Naive B cell (primary cell): Measurements from ENCODE around the gene TERT. TPM values are rescaled to one million over a fixed set of nuclear protein-coding genes. Genes with fewer than 3 reads are reported as not detected.

ENCODE experiments used
- ATAC-seq, 2 donors: fragments of 150-1000 bp; cut with Tn5 transposase; 2 replicates each; pipeline ENCODE4 v1.10.0; 2021; ENCODE audit warnings: low read depth in 2 of 2, mild to moderate bottlenecking in 2 of 2, moderate library complexity in 2 of 2
- DNase-seq: peaks from one replicate; pipeline ENCODE4 v3.0.0; 2022
- H3K27ac Mint-ChIP-seq, 6 donors: one replicate each; pipeline ENCODE4 v1.8.0; 2020 to 2022; ENCODE audit warnings: mild to moderate bottlenecking in 6 of 6, mixed read lengths in 6 of 6, moderate library complexity in 5 of 6, inconsistent platforms in 2 of 6
- H3K27me3 Mint-ChIP-seq, 3 donors: one replicate each; pipeline ENCODE4 v1.8.0; 2021 to 2022; ENCODE audit warnings: mixed read lengths in 3 of 3, mild to moderate bottlenecking in 1 of 3
- H3K36me3 Mint-ChIP-seq, 2 donors: one replicate each; pipeline ENCODE4 v1.8.0; 2020 to 2022; ENCODE audit warnings: mixed read lengths in 2 of 2, inconsistent platforms in 1 of 2, mild to moderate bottlenecking in 1 of 2
- H3K4me1 Mint-ChIP-seq, 3 donors: one replicate each; pipeline ENCODE4 v1.8.0; 2020 to 2022; ENCODE audit warnings: mixed read lengths in 3 of 3, inconsistent platforms in 1 of 3, mild to moderate bottlenecking in 1 of 3, moderate library complexity in 1 of 3
- H3K4me3 Mint-ChIP-seq, 8 donors: one replicate each; pipeline ENCODE4 v1.8.0; 2020 to 2022; ENCODE audit warnings: mild to moderate bottlenecking in 8 of 8, mixed read lengths in 8 of 8, moderate library complexity in 8 of 8, inconsistent platforms in 2 of 8
- H3K9me3 Mint-ChIP-seq, 7 donors: one replicate each; pipeline ENCODE4 v1.8.0; 2020 to 2022; ENCODE audit warnings: mixed read lengths in 7 of 7, mild to moderate bottlenecking in 5 of 7, inconsistent platforms in 2 of 7, moderate library complexity in 1 of 7
- polyA plus RNA-seq, 6 donors: library from polyadenylated mRNA; unstranded; fragments of 300-500 nt; fragmentation: Illumina TruSeq; gene quantifications; one replicate each; pipeline ENCODE4 v1.2.3, GENCODE V29; 2021; ENCODE audit warnings: low read depth in 6 of 6

TERT gene
- polyA plus RNA-seq, 6 donors from 2014 or later = not detected

GRCh38 chr5:1245905-1246576, 48.8 kb downstream of the TERT start:
- H3K36me3 Mint-ChIP-seq = no peaks in the 10 kb centered on the region
- ATAC-seq (no peak), DNase-seq (no peak)
- H3K4me3 Mint-ChIP-seq = no peak overlapping the region
- H3K9me3 Mint-ChIP-seq = no peaks in the 10 kb centered on the region
- H3K27me3 Mint-ChIP-seq = peaks cover 0 to 20% (median 0%) of the 10 kb centered on the region in 3 donors
- H3K27ac Mint-ChIP-seq = no peak overlapping the region
- H3K4me1 Mint-ChIP-seq = peaks cover 0 to 2% (median 0%) of the 10 kb centered on the region in 3 donors

DNA sequence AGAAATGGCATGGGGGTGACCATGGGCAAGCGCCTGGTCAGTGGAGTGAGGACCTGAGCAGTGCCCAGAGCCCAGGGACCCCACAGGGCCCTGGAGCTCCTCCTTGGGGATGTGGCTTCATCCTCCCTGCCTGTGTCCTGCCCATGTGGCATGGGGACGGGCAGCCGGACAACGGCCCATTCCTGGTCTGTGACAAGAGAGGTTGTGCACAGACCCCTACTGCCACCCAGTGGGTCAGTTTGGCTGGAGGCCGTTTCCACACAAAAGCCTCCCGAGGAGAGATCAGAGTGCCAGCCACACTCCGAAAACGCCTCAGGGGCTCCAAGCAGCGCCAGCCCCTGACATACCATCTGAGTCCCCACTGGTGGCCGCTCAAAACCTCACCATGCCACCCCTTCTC, 49.9 kb downstream of the TERT start:
- peaks cover 0 to 2% (median 0%) of the 10 kb centered on the region in 7 donors for H3K9me3 Mint-ChIP-seq
- ATAC-seq (no peak), DNase-seq (no peak)
- H3K27ac Mint-ChIP-seq = no peak overlapping the region
- no peaks in the 10 kb centered on the region for H3K36me3 Mint-ChIP-seq
- no peak overlapping the region for H3K4me3 Mint-ChIP-seq
- H3K27me3 Mint-ChIP-seq = peaks cover 0 to 20% (median 0%) of the 10 kb centered on the region in 3 donors
- peaks cover 0 to 2% (median 0%) of the 10 kb centered on the region in 3 donors for H3K4me1 Mint-ChIP-seq

DNA sequence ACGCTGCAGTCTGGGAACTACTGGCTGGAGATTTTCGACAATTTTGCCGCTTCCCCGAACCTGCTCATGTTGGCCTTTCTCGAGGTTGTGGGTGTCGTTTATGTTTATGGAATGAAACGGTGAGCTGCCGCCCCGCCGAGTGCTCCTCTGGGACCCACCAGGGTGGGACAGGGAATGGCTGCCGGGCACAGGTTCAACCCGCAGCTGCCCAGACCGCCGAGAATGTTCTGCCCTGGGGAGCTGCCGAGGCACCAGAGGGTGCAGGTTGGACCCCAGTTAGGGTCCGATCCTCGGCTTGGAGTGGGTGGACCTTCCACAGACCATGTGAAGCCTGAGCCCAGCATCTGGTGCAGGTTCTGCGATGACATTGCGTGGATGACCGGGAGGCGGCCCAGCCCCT, 50.6 kb downstream of the TERT start:
- DNase-seq = no peak
- peaks cover 0 to 20% (median 0%) of the 10 kb centered on the region in 3 donors for H3K27me3 Mint-ChIP-seq
- H3K27ac Mint-ChIP-seq = peak overlapping the region in 1 of 6 donors; percentile 65

GRCh38 chr5:1243487-1244130, 51.3 kb downstream of the TERT start:
- ATAC-seq (no peak), DNase-seq (no peak)
- Mint-ChIP-seq H3K9me3 (peaks cover 0 to 2% (median 0%) of the 10 kb centered on the region in 7 donors), H3K36me3 (no peaks in the 10 kb centered on the region), H3K4me3 (no peak overlapping the region), H3K4me1 (peaks cover 0 to 2% (median 0%) of the 10 kb centered on the region in 3 donors), H3K27me3 (peaks cover 0 to 20% (median 0%) of the 10 kb centered on the region in 3 donors), H3K27ac (no peak overlapping the region)

More for the DNA sequence above, 50.6 kb downstream of the TERT start:
- no peak for ATAC-seq
- Mint-ChIP-seq H3K36me3 (no peaks in the 10 kb centered on the region), H3K4me3 (no peak overlapping the region), H3K9me3 (peaks cover 0 to 2% (median 0%) of the 10 kb centered on the region in 7 donors), H3K4me1 (peaks cover 0 to 2% (median 0%) of the 10 kb centered on the region in 3 donors)

DNA sequence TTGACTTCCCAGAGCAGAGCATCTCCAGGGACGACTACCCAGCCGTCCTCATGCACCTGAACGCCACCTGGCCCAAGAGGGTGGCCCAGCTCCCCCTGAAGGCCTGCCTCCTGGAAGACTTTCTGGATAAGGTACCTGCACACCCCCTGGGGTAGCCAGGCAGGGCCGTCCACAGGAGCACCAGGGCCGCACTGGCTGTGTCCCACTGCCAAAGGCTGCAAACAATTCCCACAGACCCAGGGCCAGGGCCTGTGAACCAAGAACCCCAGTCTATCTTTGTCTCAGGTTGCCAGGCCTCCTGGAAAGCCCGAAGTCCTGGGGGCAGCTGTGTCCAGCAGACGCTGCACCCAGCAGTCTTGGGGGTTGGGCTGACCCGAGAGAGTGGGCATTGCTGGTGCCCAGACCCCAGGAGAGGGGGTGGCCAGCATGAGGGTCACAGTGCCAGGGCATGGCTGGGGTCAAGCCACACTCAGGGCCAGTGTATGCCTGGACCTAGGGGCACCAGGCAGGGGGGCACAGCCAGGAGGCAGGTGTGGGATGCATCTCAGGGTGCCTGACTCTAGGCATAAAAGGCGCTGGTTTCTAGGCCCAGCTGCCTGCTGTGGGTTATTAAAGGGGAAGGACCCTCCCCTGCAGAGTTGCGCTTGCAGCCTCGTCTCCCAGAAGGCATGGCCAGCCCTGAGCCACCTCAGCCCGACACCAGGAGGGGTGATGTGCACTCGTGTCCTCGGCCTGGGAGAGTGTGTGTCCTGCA, 52.0 kb downstream of the TERT start:
- no peak for DNase-seq
- H3K36me3 Mint-ChIP-seq = no peaks in the 10 kb centered on the region

DNA sequence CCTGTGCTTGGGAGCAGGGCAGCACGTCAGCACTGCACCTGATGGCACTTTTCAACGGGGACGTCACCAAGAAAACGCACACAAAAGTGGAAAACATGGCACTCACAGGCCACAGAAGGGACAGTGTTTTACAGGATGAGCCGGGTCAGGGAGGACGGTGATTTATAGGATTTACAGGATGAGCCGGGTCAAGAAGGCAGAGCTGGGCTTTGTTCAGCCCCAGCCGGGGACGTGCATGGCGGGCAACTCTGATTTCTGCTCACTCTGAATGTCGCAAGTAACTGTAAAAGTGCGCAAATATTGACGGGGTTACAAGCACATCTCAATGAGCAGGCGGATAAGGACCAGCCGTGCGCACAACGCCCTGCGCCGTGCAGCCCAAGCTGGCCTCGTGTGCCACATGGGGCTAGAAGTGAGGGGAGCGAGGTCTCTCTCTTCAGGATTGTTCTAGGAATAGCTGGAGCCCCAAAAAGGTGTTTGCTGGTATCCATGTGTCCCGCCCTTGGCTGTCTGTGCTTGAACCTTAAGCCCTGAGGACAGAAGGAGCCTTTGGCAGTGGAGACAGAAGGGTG, 53.3 kb downstream of the TERT start:
- H3K9me3 Mint-ChIP-seq = peaks cover 0 to 4% (median 1%) of the 10 kb centered on the region in 7 donors
- ATAC-seq (no peak), DNase-seq (no peak)
- H3K36me3 Mint-ChIP-seq = no peaks in the 10 kb centered on the region
- H3K27ac Mint-ChIP-seq = no peak overlapping the region
- H3K4me1 Mint-ChIP-seq = no peaks in the 10 kb centered on the region
- peaks cover 0 to 15% (median 0%) of the 10 kb centered on the region in 3 donors for H3K27me3 Mint-ChIP-seq
- H3K4me3 Mint-ChIP-seq = no peak overlapping the region

More for the DNA sequence above, 52.0 kb downstream of the TERT start:
- no peak for ATAC-seq
- H3K27me3 Mint-ChIP-seq = peaks cover 0 to 20% (median 0%) of the 10 kb centered on the region in 3 donors
- no peak overlapping the region for H3K4me3 Mint-ChIP-seq
- peaks cover 0 to 2% (median 0%) of the 10 kb centered on the region in 7 donors for H3K9me3 Mint-ChIP-seq
- H3K4me1 Mint-ChIP-seq = peaks cover 0 to 2% (median 0%) of the 10 kb centered on the region in 3 donors
- no peak overlapping the region for H3K27ac Mint-ChIP-seq

DNA sequence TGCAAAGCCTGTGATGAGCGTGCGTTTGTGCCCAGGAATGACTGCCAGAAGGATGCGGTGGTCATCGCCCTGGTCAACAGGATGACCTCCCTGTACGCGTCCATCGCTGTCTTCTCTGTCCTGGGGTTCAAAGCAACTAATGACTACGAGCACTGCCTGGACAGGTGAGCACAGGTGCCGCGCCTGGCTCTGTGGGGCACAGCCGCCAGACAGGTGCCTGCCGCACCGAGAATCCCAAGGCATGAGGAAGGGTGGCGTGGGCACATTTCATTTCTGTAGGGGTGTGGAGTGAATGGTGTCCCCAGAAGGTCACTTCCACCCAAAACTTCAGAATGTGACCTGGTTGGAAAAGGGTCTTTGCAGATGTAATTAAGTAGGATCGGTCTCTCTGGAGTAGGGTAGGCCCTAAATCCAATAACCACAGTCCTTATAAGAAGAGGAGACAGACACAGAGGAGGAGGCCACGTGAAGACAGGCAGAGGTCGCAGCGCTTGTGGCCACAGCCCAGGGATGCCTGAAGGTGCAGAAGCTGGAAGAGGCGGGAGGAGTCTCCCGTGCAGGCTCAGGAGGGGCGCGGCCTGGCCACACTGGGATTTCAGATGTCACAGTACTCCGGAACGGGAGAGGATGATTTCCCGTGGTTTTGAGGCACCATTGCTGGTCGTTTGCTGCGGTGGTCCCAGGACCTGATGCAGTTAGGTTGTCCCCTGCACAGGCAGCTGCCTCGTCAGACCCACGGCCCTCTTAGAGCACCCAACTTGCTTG, 54.2 kb downstream of the TERT start:
- DNase-seq (no peak), ATAC-seq (no peak)
- H3K27ac Mint-ChIP-seq = no peak overlapping the region
- no peaks in the 10 kb centered on the region for H3K4me1 Mint-ChIP-seq
- H3K4me3 Mint-ChIP-seq = peak overlapping the region in 1 of 8 donors; percentile 51
- peaks cover 4 to 13% (median 9%) of the 10 kb centered on the region in 7 donors for H3K9me3 Mint-ChIP-seq
- peaks cover 7 to 9% of the 10 kb centered on the region in 2 donors for H3K36me3 Mint-ChIP-seq
- peaks cover 0 to 14% (median 0%) of the 10 kb centered on the region in 3 donors for H3K27me3 Mint-ChIP-seq

DNA sequence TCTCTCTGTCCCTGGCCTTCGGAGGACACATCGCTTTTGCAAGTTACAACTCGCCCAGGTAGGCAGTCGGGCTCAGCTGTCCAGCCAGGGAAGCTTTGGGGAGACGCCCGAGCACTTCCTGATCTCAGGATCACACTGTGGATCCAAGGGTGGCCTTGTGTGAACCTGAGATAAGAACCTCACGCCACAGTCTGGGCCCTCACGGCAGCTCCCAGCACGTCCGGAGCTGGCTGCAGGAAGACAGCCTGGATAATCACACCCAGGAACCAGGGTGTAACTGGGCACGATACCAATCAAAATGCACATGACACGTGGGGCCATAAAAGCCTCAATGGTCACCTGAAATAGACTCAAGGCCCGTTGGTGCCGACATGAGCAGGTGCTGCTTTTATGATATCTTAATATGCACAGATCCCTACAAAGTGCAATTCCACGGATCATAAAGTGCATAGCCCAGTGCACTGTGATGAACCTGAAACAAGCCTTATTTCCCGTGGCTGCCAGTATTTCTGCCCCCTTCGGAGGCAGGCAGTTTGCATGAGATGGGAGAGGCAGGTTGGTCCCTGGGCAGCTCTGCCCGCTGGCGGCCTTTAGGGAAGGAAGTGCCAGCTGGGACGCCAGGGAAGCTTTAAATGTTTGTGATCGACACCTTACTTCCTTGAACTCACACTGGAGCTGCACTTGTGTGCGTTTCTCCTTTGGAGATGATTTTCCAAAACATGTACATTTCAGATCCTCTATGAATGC, 55.2 kb downstream of the TERT start:
- no peak for ATAC-seq
- Mint-ChIP-seq H3K27ac (peak overlapping the region in 1 of 6 donors; percentile 27), H3K4me1 (no peaks in the 10 kb centered on the region), H3K9me3 (peaks cover 4 to 15% (median 11%) of the 10 kb centered on the region in 7 donors), H3K36me3 (peaks cover 9 to 12% of the 10 kb centered on the region in 2 donors), H3K4me3 (no peak overlapping the region), H3K27me3 (peaks cover 0 to 14% (median 0%) of the 10 kb centered on the region in 3 donors)
- DNase-seq = no peak

DNA sequence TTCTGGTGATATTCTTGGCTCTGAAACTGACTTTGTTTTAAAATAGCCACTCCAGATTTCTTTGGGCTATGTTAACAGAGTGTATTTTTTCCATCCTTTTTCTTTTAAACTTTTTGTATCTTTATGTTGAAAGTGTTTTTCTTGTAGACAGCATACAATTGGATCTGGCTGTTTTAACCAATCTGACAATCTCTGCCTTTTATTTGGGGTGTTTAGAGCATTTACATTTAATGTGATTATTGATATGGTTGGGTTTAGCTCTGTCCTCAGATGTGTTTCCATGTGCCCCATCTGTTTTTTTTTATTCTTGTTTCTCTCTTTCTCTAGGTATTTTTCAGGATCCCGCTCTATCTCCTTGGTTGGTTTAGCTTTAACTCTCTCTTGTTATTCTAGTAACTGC, 59.0 kb downstream of the TERT start:
- DNase-seq = no peak
- Mint-ChIP-seq H3K36me3 (peaks cover 9 to 12% of the 10 kb centered on the region in 2 donors), H3K27me3 (no peaks in the 10 kb centered on the region), H3K9me3 (peaks cover 4 to 15% (median 13%) of the 10 kb centered on the region in 7 donors), H3K4me1 (no peaks in the 10 kb centered on the region), H3K27ac (no peak overlapping the region), H3K4me3 (no peak overlapping the region)
- ATAC-seq = no peak

GRCh38 chr5:1235379-1235778, 59.5 kb downstream of the TERT start:
- DNase-seq (no peak), ATAC-seq (no peak)
- Mint-ChIP-seq H3K4me1 (no peaks in the 10 kb centered on the region), H3K9me3 (peaks cover 4 to 15% (median 11%) of the 10 kb centered on the region in 7 donors), H3K27me3 (peaks cover 0 to 4% (median 3%) of the 10 kb centered on the region in 3 donors), H3K27ac (no peak overlapping the region), H3K36me3 (peaks cover 9 to 12% of the 10 kb centered on the region in 2 donors), H3K4me3 (no peak overlapping the region)

DNA sequence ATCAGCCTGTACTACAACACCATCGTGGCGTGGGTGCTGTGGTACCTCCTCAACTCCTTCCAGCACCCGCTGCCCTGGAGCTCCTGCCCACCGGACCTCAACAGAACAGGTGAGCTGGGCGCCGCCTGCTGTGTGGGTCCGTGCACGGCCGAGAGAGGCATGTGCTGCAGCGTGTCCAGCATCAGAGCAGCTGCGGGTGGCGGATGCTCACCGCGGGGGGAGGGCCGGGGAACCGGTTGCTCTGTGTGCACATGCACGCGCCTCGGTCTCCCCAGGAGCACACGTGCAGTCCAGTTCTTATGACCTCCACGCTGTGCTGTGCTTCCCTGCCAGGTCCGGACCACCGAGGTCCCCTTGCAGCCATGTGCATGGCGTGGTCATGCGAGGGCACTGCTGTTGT, 62.1 kb downstream of the TERT start:
- Mint-ChIP-seq H3K27me3 (peaks cover 2 to 25% (median 20%) of the 10 kb centered on the region in 3 donors), H3K4me3 (no peak overlapping the region), H3K27ac (peak overlapping the region in 1 of 6 donors; percentile 1), H3K4me1 (peaks cover 4 to 9% (median 6%) of the 10 kb centered on the region in 3 donors), H3K36me3 (peaks cover 9 to 21% of the 10 kb centered on the region in 2 donors), H3K9me3 (peaks cover 4 to 15% (median 11%) of the 10 kb centered on the region in 7 donors)
- ATAC-seq (no peak), DNase-seq (no peak)

GRCh38 chr5:1231354-1231905, 63.4 kb downstream of the TERT start:
- ATAC-seq (no peak), DNase-seq (no peak)
- H3K27ac Mint-ChIP-seq = no peak overlapping the region
- peaks cover 5 to 12% (median 9%) of the 10 kb centered on the region in 7 donors for H3K9me3 Mint-ChIP-seq
- peaks cover 8 to 21% of the 10 kb centered on the region in 2 donors for H3K36me3 Mint-ChIP-seq
- H3K27me3 Mint-ChIP-seq = peaks cover 10 to 32% (median 20%) of the 10 kb centered on the region in 3 donors
- H3K4me1 Mint-ChIP-seq = peaks cover 4 to 9% (median 6%) of the 10 kb centered on the region in 3 donors
- H3K4me3 Mint-ChIP-seq = no peak overlapping the region
